GM21390 (cell line): Measurements from ENCODE around the gene HDC.

Experiments used
- ATAC-seq: cut with Tn5 transposase; IDR thresholded peaks from one replicate; pipeline ENCODE4 v1.9.1; 2021; ENCODE audit not compliant: unreplicated experiment

Gene HDC

GRCh38 chr15:50228866-50229265, 36.7 kb downstream of the HDC start:
- no peak for ATAC-seq

- no peak for ATAC-seq
These were observed 38.5 kb downstream of the HDC start for GRCh38 chr15:50227076-50227475.

- no peak for ATAC-seq
These were observed 39.6 kb downstream of the HDC start for GRCh38 chr15:50225938-50226337.

- no peak for ATAC-seq
These were observed 40.5 kb downstream of the HDC start for GRCh38 chr15:50225057-50225456.

- ATAC-seq: no peak
These were observed 40.9 kb downstream of the HDC start for GRCh38 chr15:50224606-50225005.

- no peak for ATAC-seq
These were observed 43.3 kb downstream of the HDC start for GRCh38 chr15:50222181-50222580.

GRCh38 chr15:50219820-50220219, 45.7 kb downstream of the HDC start:
- ATAC-seq: no peak

GRCh38 chr15:50218691-50219090, 46.8 kb downstream of the HDC start:
- ATAC-seq: no peak

- ATAC-seq: no peak
These were observed 47.2 kb downstream of the HDC start for GRCh38 chr15:50218291-50218690.

- no peak for ATAC-seq
These were observed 54.9 kb downstream of the HDC start for GRCh38 chr15:50210462-50211157.

GRCh38 chr15:50209809-50210208, 55.7 kb downstream of the HDC start:
- no peak for ATAC-seq

- no peak for ATAC-seq
These were observed 59.5 kb downstream of the HDC start for GRCh38 chr15:50206020-50206419.

- no peak for ATAC-seq
These were observed 63.5 kb downstream of the HDC start for GRCh38 chr15:50202003-50202402.

- ATAC-seq: no peak
These were observed 72.5 kb downstream of the HDC start for GRCh38 chr15:50192926-50193620.

- ATAC-seq: no peak
These were observed 73.4 kb downstream of the HDC start for GRCh38 chr15:50192164-50192563.
